ENCODE results near the gene CR1L. TPM values are rescaled to one million over a fixed set of nuclear protein-coding genes. Genes with fewer than 3 reads are reported as not detected.

CR1L gene
- total and polyA plus RNA-seq, 2 donors (not counting 3 experiments of a cell fraction or from before 2014, with no cell fraction given): not detected

DNA sequence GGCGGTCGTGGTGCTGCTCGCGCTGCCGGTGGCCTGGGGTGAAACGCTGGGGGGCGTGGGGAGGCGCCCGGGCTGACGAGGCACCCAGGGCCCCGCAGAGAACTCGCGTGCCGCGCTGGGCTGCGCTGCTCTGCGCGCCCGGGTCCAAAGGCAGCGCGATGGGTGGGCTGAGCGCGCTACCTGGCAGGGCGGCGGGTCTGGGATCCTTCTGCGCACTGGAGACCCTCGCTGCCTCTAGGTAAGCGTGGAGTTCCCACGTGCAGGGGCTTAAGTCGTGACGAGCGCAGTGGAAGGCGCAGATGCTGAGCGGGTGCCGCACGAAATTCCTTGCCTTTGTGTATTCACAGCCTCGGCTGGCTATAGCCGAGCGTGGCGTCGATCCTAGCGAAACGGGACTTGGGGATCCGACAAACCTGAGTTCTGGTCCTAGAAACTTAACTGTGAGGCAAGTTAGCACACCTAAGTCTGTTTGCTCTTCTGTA is 24.6 kb downstream of the CR1L start:
- ChIA-PET CTCF (no interaction called here), POLR2A (no interaction called here)
- no peaks in the 10 kb centered on the region for H3K4me1 ChIP-seq (ENCODE audit: control insufficient read depth, extremely low read depth, insufficient read depth, low read length)
- H3K27me3 ChIP-seq (ENCODE audit: control insufficient read depth in 2 of 2, insufficient read depth in 2 of 2, low read length in 2 of 2): peaks cover 33 to 41% of the 10 kb centered on the region in 2 experiments
- no peaks in the 10 kb centered on the region for H4K20me1 ChIP-seq (replicated peaks; ENCODE audit: control insufficient read depth, extremely low read depth, insufficient read depth, low read length)
- no peaks in the 10 kb centered on the region for H3K9me3 ChIP-seq (replicated peaks; ENCODE audit: control insufficient read depth, insufficient read depth, low read length)
- H3K27ac ChIP-seq (ENCODE audit: insufficient read depth, low read depth, low read length): no peak overlapping the region
- no TSS peak for BruUV-seq (replicated peaks)
- DNase-seq (ENCODE audit: low read depth, low spot score) (no peak), FAIRE-seq (no peak)
- H3K4me3 ChIP-seq (replicated peaks in 1 of 3; ENCODE audit: insufficient read depth in 1 of 3, low read depth in 1 of 3, low read length in 3 of 3): no peak overlapping the region
- H3K4me2 ChIP-seq (ENCODE audit: insufficient read depth, low read length): no peak overlapping the region
- H3K36me3 ChIP-seq (ENCODE audit: control insufficient read depth in 2 of 2, extremely low read depth in 1 of 2, insufficient read depth in 2 of 2, low read length in 2 of 2): no peaks in the 10 kb centered on the region
- dilution Hi-C loops (cut with MboI; ENCODE audit: extremely low pct_ligation_motif_present, low sequenced_read_pairs) (no loop called here), intact Hi-C loops (cut with micrococcal nuclease) (no loop called here)
- H3K9ac ChIP-seq (replicated peaks; ENCODE audit: extremely low read depth, insufficient read depth, low read length): no peak overlapping the region
- H3K9me1 ChIP-seq (replicated peaks; ENCODE audit: control insufficient read depth, extremely low read depth, insufficient read depth, low read length): no peaks in the 10 kb centered on the region
- TF ChIP-seq GATA2 (IDR thresholded peaks at IDR 0.05; ENCODE audit: insufficient read depth, insufficient read length, low read depth, low read length) (no peak), MYC (IDR thresholded peaks at IDR 0.05; ENCODE audit: low read depth, low read length) (no peak), EZH2 (IDR thresholded peaks at IDR 0.05; ENCODE audit: borderline replicate concordance, low read depth, low read length, severe bottlenecking) (peak; percentile 91), MAX (IDR thresholded peaks at IDR 0.05; ENCODE audit: insufficient read depth, insufficient read length) (no peak), JUN (IDR thresholded peaks at IDR 0.05; ENCODE audit: borderline replicate concordance, insufficient read depth, insufficient read length, low read depth) (no peak)
- TF ChIP-seq, protein P1, sequence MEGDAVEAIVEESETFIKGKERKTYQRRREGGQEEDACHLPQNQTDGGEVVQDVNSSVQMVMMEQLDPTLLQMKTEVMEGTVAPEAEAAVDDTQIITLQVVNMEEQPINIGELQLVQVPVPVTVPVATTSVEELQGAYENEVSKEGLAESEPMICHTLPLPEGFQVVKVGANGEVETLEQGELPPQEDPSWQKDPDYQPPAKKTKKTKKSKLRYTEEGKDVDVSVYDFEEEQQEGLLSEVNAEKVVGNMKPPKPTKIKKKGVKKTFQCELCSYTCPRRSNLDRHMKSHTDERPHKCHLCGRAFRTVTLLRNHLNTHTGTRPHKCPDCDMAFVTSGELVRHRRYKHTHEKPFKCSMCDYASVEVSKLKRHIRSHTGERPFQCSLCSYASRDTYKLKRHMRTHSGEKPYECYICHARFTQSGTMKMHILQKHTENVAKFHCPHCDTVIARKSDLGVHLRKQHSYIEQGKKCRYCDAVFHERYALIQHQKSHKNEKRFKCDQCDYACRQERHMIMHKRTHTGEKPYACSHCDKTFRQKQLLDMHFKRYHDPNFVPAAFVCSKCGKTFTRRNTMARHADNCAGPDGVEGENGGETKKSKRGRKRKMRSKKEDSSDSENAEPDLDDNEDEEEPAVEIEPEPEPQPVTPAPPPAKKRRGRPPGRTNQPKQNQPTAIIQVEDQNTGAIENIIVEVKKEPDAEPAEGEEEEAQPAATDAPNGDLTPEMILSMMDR (IDR thresholded peaks at IDR 0.05; ENCODE audit: extremely low read depth in 1 of 2, insufficient read depth in 1 of 2, low read depth in 1 of 2, low read length in 2 of 2): no peak
- H3K79me2 ChIP-seq (ENCODE audit: control insufficient read depth, insufficient read depth, low read length): no peaks in the 10 kb centered on the region
- H2AFZ ChIP-seq (ENCODE audit: low read depth, low read length): no peak overlapping the region

Data from endothelial cell of umbilical vein (primary cell).